Parathyroid adenoma (tissue), 2 donors: Measurements from ENCODE around the gene STIL.
"Not testable (repeated sequence)": the region's sequence is repeated elsewhere in the genome, so short reads cannot be mapped to it uniquely, and the experiment has no call there.

ENCODE experiments used
- H2AFZ ChIP-seq: fragments of 300-600 bp; sonication (generic); one replicate; pipeline ENCODE4 v1.7.0; 2017; ENCODE audit warnings: antibody characterized with exemption, mild to moderate bottlenecking
- H3K27ac ChIP-seq: fragments of 300-600 bp; sonication (generic); one replicate; pipeline ENCODE4 v1.7.0; 2017
- H3K27me3 ChIP-seq: fragments of 300-600 bp; sonication (generic); one replicate; pipeline ENCODE4 v1.7.0; 2017; ENCODE audit warnings: low read length; ENCODE audit not compliant: control insufficient read depth, insufficient read depth
- H3K36me3 ChIP-seq: fragments of 300-600 bp; sonication (generic); one replicate; pipeline ENCODE4 v1.7.0; 2017; ENCODE audit warnings: low read length; ENCODE audit not compliant: control insufficient read depth, insufficient read depth
- H3K4me1 ChIP-seq: fragments of 300-600 bp; sonication (generic); one replicate; pipeline ENCODE4 v1.7.0; 2017; ENCODE audit warnings: control low read depth
- H3K4me2 ChIP-seq: fragments of 300-600 bp; sonication (generic); one replicate; pipeline ENCODE4 v1.7.0; 2017; ENCODE audit warnings: low read length
- H3K4me3 ChIP-seq: fragments of 300-600 bp; sonication (generic); one replicate; pipeline ENCODE4 v1.7.0; 2017; ENCODE audit warnings: low read depth, low read length
- H3K79me2 ChIP-seq: fragments of 300-600 bp; sonication (generic); one replicate; pipeline ENCODE4 v1.7.0; 2017; ENCODE audit warnings: control low read depth
- H3K9ac ChIP-seq: fragments of 300-600 bp; sonication (generic); one replicate; pipeline ENCODE4 v1.7.0; 2017; ENCODE audit warnings: mild to moderate bottlenecking
- H3K9me3 ChIP-seq: fragments of 300-600 bp; sonication (generic); one replicate; pipeline ENCODE4 v1.7.0; 2017; ENCODE audit warnings: low read length; ENCODE audit not compliant: control insufficient read depth
- CTCF ChIP-seq: fragments of 300-600 bp; sonication (generic); IDR thresholded peaks from one replicate; pipeline ENCODE4 v1.7.0; 2017; ENCODE audit warnings: antibody characterized with exemption, mild to moderate bottlenecking
- donor health status: primary hyperparathyroidism.

The STIL gene

DNA sequence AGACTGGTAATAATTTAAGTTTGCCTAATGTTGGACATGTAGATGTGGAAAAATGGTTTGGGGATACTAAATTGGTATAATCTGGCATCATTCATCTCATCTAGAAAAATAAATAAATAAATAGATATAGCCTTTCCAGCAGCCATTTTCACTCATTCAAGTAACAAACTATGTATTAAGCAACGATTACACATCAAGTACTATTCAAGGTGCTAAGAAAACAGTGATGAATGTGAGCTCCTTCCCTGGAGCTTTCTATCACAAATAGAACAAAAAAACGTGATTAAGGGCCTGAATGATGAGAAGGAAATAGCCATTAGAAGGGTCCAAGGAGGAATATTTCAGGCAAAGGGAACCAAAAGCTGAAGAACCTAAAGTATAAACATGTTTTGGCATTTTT is 37.1 kb downstream of the STIL start:
- no peak overlapping the region for H3K4me3 ChIP-seq
- H3K27ac ChIP-seq = no peak overlapping the region
- no peak overlapping the region for H2AFZ ChIP-seq
- no peaks in the 10 kb centered on the region for H3K36me3 ChIP-seq
- H3K79me2 ChIP-seq = no peaks in the 10 kb centered on the region
- no peak overlapping the region for H3K4me2 ChIP-seq
- no peaks in the 10 kb centered on the region for H3K4me1 ChIP-seq
- no peak for TF ChIP-seq CTCF
- H3K9ac ChIP-seq = no peak overlapping the region
- no peaks in the 10 kb centered on the region for H3K9me3 ChIP-seq
- no peaks in the 10 kb centered on the region for H3K27me3 ChIP-seq

GRCh38 chr1:47275811-47276210 is 38.1 kb downstream of the STIL start:
- H3K79me2 ChIP-seq, H3K4me2 ChIP-seq, H3K4me1 ChIP-seq, H3K9me3 ChIP-seq, H3K9ac ChIP-seq, H2AFZ ChIP-seq, H3K4me3 ChIP-seq, H3K36me3 ChIP-seq, H3K27ac ChIP-seq, H3K27me3 ChIP-seq: not testable (repeated sequence)

GRCh38 chr1:47265529-47265928 is 48.4 kb downstream of the STIL start:
- not testable (repeated sequence) for H3K27ac ChIP-seq, H3K9ac ChIP-seq, H3K4me3 ChIP-seq, H3K79me2 ChIP-seq, H2AFZ ChIP-seq, H3K4me1 ChIP-seq, H3K4me2 ChIP-seq, H3K9me3 ChIP-seq, H3K27me3 ChIP-seq, H3K36me3 ChIP-seq

DNA sequence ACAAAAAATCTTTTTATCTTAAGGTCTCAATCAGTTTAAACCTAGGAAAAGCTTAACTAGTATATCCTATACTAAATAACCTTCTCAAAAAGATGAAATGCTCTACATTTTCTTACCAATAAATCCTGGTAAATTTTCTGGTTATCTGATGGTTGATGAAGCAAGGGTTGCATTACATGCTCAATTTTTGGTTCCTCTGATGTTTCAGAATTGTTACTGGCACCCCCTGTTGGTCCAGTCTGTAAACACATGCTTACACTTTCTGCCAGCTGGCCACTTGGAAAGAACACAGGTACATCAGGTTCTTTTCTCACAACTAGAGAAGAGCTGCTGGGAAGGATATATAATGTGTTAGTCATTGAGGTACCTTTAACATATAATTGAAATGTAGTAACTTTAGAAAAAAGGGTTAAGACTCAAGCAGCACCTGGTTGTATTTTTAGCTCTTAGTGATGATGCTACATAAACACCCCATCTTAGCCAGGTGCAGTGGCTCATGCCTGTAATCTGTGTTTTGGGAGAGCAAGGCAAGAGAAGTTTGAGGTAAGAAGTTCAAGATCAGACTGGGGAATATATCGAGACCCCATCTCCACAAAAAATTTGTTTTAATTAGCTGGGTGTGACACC is 51.0 kb downstream of the STIL start:
- Histone ChIP-seq H3K27ac (no peak overlapping the region), H3K4me2 (no peak overlapping the region), H3K27me3 (no peaks in the 10 kb centered on the region), H3K36me3 (no peaks in the 10 kb centered on the region), H3K9ac (no peak overlapping the region), H2AFZ (no peak overlapping the region), H3K9me3 (no peaks in the 10 kb centered on the region), H3K4me3 (no peak overlapping the region), H3K4me1 (no peaks in the 10 kb centered on the region), H3K79me2 (no peaks in the 10 kb centered on the region)
- TF ChIP-seq CTCF = peak; percentile 15

DNA sequence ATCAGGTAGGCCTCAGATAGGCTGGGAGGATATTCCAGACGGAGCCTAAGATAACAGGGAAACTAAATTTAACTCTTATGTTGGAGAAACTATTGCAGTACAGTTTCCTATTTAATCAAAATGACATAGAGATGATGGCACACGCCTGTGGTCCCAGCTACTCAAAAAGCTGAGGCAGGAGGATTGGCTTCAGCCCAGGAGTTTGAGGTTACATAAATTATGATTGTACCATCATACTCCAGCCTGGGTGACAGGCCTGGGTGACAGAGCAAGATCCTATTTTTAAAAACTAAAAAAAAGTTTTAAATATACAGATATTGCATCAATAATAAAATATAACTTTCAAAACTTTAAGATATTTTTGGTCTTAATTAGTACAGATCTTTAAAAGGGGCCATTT is 56.7 kb downstream of the STIL start:
- Histone ChIP-seq H3K4me2 (no peak overlapping the region), H3K27ac (no peak overlapping the region), H2AFZ (no peak overlapping the region), H3K4me3 (no peak overlapping the region), H3K79me2 (no peaks in the 10 kb centered on the region), H3K9ac (no peak overlapping the region), H3K27me3 (no peaks in the 10 kb centered on the region), H3K36me3 (no peaks in the 10 kb centered on the region), H3K9me3 (no peaks in the 10 kb centered on the region), H3K4me1 (no peaks in the 10 kb centered on the region)
- TF ChIP-seq CTCF = no peak

DNA sequence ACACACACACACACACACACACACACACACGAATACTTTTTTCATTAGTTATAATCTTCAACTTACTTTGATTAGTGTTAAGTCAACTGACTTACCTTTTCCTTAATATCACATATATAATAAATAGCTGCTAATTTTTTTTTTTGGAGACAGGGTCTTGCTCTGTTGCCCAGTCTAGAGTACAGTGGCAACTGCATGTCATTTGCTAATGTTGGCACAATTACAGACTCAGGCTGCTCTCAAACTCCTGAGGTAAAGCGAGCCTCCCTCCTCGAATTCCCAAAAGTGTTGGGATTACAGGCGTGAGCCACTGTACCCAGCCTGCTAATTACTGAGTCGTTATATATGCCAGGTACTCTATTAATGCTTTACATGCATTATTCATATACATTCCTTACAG is 61.2 kb downstream of the STIL start:
- no peak overlapping the region for H3K4me2 ChIP-seq
- H3K9me3 ChIP-seq = no peaks in the 10 kb centered on the region
- no peak overlapping the region for H2AFZ ChIP-seq
- no peaks in the 10 kb centered on the region for H3K79me2 ChIP-seq
- H3K4me3 ChIP-seq = no peak overlapping the region
- no peaks in the 10 kb centered on the region for H3K4me1 ChIP-seq
- H3K9ac ChIP-seq = no peak overlapping the region
- no peak overlapping the region for H3K27ac ChIP-seq
- no peak for TF ChIP-seq CTCF
- H3K27me3 ChIP-seq = no peaks in the 10 kb centered on the region
- no peaks in the 10 kb centered on the region for H3K36me3 ChIP-seq
